Activated naive CD4-positive, alpha-beta T cell treated with anti-CD3 and anti-CD28 coated beads, Interleukin-2, amount 50 U/mL, for 24 hours (primary cell): ENCODE data around the gene ERP29.

Experiments used
- H3K27ac Mint-ChIP-seq: one replicate; pipeline ENCODE4 v1.8.0; 2021; ENCODE audit warnings: mild to moderate bottlenecking, mixed read lengths
- H3K27me3 Mint-ChIP-seq: one replicate; pipeline ENCODE4 v1.8.0; 2021; ENCODE audit warnings: mixed read lengths
- H3K36me3 Mint-ChIP-seq: one replicate; pipeline ENCODE4 v1.8.0; 2021; ENCODE audit warnings: mixed read lengths
- H3K4me1 Mint-ChIP-seq: one replicate; pipeline ENCODE4 v1.8.0; 2021; ENCODE audit warnings: mixed read lengths
- H3K4me3 Mint-ChIP-seq: one replicate; pipeline ENCODE4 v1.8.0; 2021; ENCODE audit warnings: mild to moderate bottlenecking, mixed read lengths
- H3K9me3 Mint-ChIP-seq: one replicate; pipeline ENCODE4 v1.8.0; 2021; ENCODE audit warnings: mixed read lengths

ERP29 gene

GRCh38 chr12:112012775-112013600, at the start of gene ERP29, which contains the start of gene TMEM116:
Gene ERP29 (plus strand): TSS chr12:112013426. CDS start chr12:112013466, 40 bp downstream.
Gene TMEM116 (minus strand): TSS chr12:112013165. CDS start chr12:112005270, 7,895 bp downstream.
- H3K4me1 Mint-ChIP-seq: peaks cover 60% of the 10 kb centered on the region
- peak within 1 kb of the TSS; percentile 87 for H3K4me3 Mint-ChIP-seq
- H3K27me3 Mint-ChIP-seq: no peaks in the 10 kb centered on the region
- H3K27ac Mint-ChIP-seq: peak within 1 kb of the TSS; percentile 99
- H3K36me3 Mint-ChIP-seq: peaks cover 25% of the 10 kb centered on the region
- peaks cover 9% of the 10 kb centered on the region for H3K9me3 Mint-ChIP-seq

GRCh38 chr12:111964935-111965334, 48.3 kb upstream of the ERP29 start:
- Mint-ChIP-seq H3K27me3 (no peaks in the 10 kb centered on the region), H3K36me3 (peaks cover 25% of the 10 kb centered on the region), H3K27ac (no peak overlapping the region), H3K4me1 (peaks cover 15% of the 10 kb centered on the region), H3K4me3 (no peak overlapping the region), H3K9me3 (peaks cover 1% of the 10 kb centered on the region)

DNA sequence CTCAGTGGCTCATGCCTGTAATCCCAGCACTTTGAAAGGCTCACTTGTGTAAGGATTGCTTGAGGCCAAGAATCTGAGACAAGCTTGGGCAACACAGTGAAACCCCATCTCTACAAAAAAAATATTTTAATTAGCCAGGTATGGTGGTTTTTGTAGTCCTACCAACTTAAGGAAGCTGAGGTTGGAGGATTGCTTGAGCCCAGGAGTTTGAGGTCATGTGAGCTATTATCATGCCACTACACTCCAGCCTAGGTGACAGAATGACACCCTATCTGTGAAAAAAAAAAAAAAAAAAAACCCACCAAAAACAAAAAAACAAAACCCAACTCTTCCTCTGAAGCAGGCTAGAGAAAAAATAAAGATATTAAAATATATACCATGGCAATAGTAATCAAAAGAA, 41.4 kb upstream of the ERP29 start:
- Mint-ChIP-seq H3K9me3 (no peaks in the 10 kb centered on the region), H3K36me3 (peaks cover 16% of the 10 kb centered on the region), H3K4me3 (no peak overlapping the region), H3K4me1 (peaks cover 25% of the 10 kb centered on the region), H3K27me3 (no peaks in the 10 kb centered on the region), H3K27ac (no peak overlapping the region)

DNA sequence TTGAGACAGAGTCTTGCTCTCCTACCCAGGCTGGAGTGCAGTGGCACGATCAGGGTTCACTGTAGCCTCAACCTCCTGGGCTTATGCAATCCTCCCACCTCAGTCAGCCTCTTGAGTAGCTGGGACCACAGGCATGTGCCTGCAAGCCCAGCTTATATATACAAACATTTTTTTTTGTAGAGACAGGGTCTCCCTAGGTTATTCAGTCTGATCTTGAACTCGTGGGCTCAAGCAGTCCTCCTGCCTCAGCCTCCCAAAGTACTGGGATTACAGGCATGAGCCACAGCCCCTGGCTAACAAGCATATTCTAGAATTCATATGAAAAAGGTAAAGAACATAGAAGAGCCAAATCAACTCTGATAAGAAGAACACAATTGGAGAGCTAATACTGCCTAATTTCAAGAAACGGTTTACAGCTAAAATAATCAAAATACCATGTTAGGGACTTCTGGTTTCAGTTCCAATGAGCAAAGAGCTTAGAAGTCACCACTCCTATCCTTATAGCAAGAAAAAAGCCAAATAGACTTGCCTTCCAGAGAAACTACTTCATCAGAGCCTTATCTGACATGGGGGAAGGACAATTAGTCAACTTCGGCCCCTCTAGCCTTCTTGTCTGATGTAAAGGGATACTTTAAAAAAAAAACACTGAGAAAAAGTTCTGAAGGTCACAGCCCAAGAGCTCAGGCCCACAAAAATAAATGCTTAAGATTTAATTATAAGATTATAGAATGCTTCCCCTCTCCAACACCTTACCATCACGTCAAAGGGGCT, 37.9 kb upstream of the ERP29 start:
- no peaks in the 10 kb centered on the region for H3K9me3 Mint-ChIP-seq
- H3K4me1 Mint-ChIP-seq: peaks cover 39% of the 10 kb centered on the region
- H3K27me3 Mint-ChIP-seq: no peaks in the 10 kb centered on the region
- H3K27ac Mint-ChIP-seq: no peak overlapping the region
- no peak overlapping the region for H3K4me3 Mint-ChIP-seq
- H3K36me3 Mint-ChIP-seq: peaks cover 14% of the 10 kb centered on the region

GRCh38 chr12:111976291-111976690, 36.9 kb upstream of the ERP29 start:
- H3K27ac Mint-ChIP-seq: no peak overlapping the region
- no peaks in the 10 kb centered on the region for H3K27me3 Mint-ChIP-seq
- no peaks in the 10 kb centered on the region for H3K9me3 Mint-ChIP-seq
- no peak overlapping the region for H3K4me3 Mint-ChIP-seq
- peaks cover 14% of the 10 kb centered on the region for H3K36me3 Mint-ChIP-seq
- H3K4me1 Mint-ChIP-seq: peaks cover 39% of the 10 kb centered on the region

DNA sequence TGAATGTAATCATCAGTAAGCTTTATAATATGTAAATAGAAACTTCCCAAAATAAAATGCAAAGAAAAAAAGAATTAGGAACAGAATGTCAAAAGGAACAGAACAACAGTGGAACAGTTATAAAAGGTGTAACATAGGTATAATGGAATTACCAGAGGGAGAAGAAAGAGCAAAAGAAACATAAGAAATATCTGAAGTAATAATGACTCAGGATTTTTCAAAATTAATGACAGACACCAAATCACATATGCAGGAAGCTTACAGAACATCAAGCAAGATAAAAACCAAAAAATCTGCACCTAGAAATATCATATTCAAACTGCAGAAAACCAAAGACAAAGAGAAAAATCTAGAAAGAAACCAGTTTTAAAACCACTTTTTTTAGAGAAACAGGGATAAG, 36.4 kb upstream of the ERP29 start:
- no peaks in the 10 kb centered on the region for H3K9me3 Mint-ChIP-seq
- H3K4me1 Mint-ChIP-seq: peaks cover 42% of the 10 kb centered on the region
- H3K27ac Mint-ChIP-seq: peak overlapping the region; percentile 86
- H3K27me3 Mint-ChIP-seq: no peaks in the 10 kb centered on the region
- H3K4me3 Mint-ChIP-seq: no peak overlapping the region
- peaks cover 17% of the 10 kb centered on the region for H3K36me3 Mint-ChIP-seq

- Mint-ChIP-seq H3K36me3 (peaks cover 12% of the 10 kb centered on the region), H3K27ac (no peak overlapping the region), H3K4me3 (no peak overlapping the region), H3K4me1 (peaks cover 46% of the 10 kb centered on the region), H3K27me3 (no peaks in the 10 kb centered on the region), H3K9me3 (no peaks in the 10 kb centered on the region)
These were observed 34.7 kb upstream of the ERP29 start for GRCh38 chr12:111978545-111978944.

GRCh38 chr12:111980598-111980997, 32.6 kb upstream of the ERP29 start:
- Mint-ChIP-seq H3K4me1 (peaks cover 49% of the 10 kb centered on the region), H3K4me3 (no peak overlapping the region), H3K27me3 (no peaks in the 10 kb centered on the region), H3K36me3 (peaks cover 11% of the 10 kb centered on the region), H3K27ac (no peak overlapping the region), H3K9me3 (no peaks in the 10 kb centered on the region)

DNA sequence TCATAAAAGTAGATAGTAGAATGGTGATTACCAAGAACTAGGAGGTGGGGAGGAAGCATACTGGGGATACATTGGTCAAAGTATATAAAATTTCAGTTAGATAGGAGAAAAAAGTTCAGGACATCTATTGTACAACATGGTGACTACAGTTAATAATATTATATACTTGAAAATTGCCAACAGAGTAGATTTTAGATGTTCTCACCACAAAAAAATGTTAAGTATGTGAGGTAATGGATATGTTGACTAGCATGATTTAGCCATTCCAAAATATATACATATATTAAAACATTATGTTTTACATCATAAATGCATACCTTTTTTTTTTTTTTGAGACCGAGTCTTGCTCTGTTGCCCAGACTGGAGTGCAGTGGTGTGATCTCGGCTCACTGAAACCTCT, 31.2 kb upstream of the ERP29 start:
- Mint-ChIP-seq H3K4me3 (no peak overlapping the region), H3K36me3 (peaks cover 7% of the 10 kb centered on the region), H3K4me1 (peaks cover 42% of the 10 kb centered on the region), H3K27ac (peak overlapping the region; percentile 10), H3K27me3 (no peaks in the 10 kb centered on the region), H3K9me3 (no peaks in the 10 kb centered on the region)

- Mint-ChIP-seq H3K4me3 (no peak overlapping the region), H3K4me1 (peaks cover 40% of the 10 kb centered on the region), H3K9me3 (no peaks in the 10 kb centered on the region), H3K36me3 (peaks cover 8% of the 10 kb centered on the region), H3K27ac (peak overlapping the region; percentile 77), H3K27me3 (no peaks in the 10 kb centered on the region)
These were observed 28.4 kb upstream of the ERP29 start for GRCh38 chr12:111984820-111985219.

- H3K27me3 Mint-ChIP-seq: no peaks in the 10 kb centered on the region
These were observed 21.7 kb upstream of the ERP29 start for GRCh38 chr12:111991535-111991934.

GRCh38 chr12:111991946-111992345, 21.3 kb upstream of the ERP29 start:
- Mint-ChIP-seq H3K4me3 (peak overlapping the region; percentile 64), H3K36me3 (peaks cover 7% of the 10 kb centered on the region), H3K9me3 (no peaks in the 10 kb centered on the region), H3K27ac (peak overlapping the region; percentile 92), H3K27me3 (no peaks in the 10 kb centered on the region), H3K4me1 (peaks cover 75% of the 10 kb centered on the region)

More at GRCh38 chr12:111991535-111991934, 21.7 kb upstream of the ERP29 start:
- peaks cover 71% of the 10 kb centered on the region for H3K4me1 Mint-ChIP-seq
- H3K4me3 Mint-ChIP-seq: peak overlapping the region; percentile 64
- peak overlapping the region; percentile 92 for H3K27ac Mint-ChIP-seq
- H3K9me3 Mint-ChIP-seq: no peaks in the 10 kb centered on the region
- peaks cover 7% of the 10 kb centered on the region for H3K36me3 Mint-ChIP-seq

GRCh38 chr12:111992464-111992863, 20.8 kb upstream of the ERP29 start:
- H3K4me1 Mint-ChIP-seq: peaks cover 79% of the 10 kb centered on the region
- no peaks in the 10 kb centered on the region for H3K27me3 Mint-ChIP-seq
- peak overlapping the region; percentile 54 for H3K4me3 Mint-ChIP-seq

GRCh38 chr12:111993292-111994150, 19.7 kb upstream of the ERP29 start:
- Mint-ChIP-seq H3K4me1 (peaks cover 84% of the 10 kb centered on the region), H3K36me3 (peaks cover 7% of the 10 kb centered on the region), H3K9me3 (no peaks in the 10 kb centered on the region), H3K27ac (peak overlapping the region; percentile 26), H3K4me3 (peak overlapping the region; percentile 86), H3K27me3 (no peaks in the 10 kb centered on the region)

More at GRCh38 chr12:111992464-111992863, 20.8 kb upstream of the ERP29 start:
- H3K36me3 Mint-ChIP-seq: peaks cover 7% of the 10 kb centered on the region
- peak overlapping the region; percentile 92 for H3K27ac Mint-ChIP-seq
- no peaks in the 10 kb centered on the region for H3K9me3 Mint-ChIP-seq
